Measurements from ENCODE around the gene YJU2.

Gene YJU2

GRCh38 chr19:4246767-4247593 lies at the start of gene YJU2:
TSS of gene YJU2 (plus strand) at chr19:4247080. CDS start at chr19:4247147, 67 bp downstream.
- no peak for TF ChIP-seq GATA2 (IDR thresholded peaks at IDR 0.05; ENCODE audit: low read depth, low read length)
- TF ChIP-seq GATA3 (IDR thresholded peaks at IDR 0.05; ENCODE audit: low read depth, low read length) = no peak

GRCh38 chr19:4197228-4197624 lies 49.7 kb upstream of the YJU2 start:
- TF ChIP-seq GATA2 (IDR thresholded peaks at IDR 0.05; ENCODE audit: low read depth, low read length) = no peak
- no peak for TF ChIP-seq GATA3 (IDR thresholded peaks at IDR 0.05; ENCODE audit: low read depth, low read length)

GRCh38 chr19:4197625-4198466 lies 49.0 kb upstream of the YJU2 start:
- no peak for TF ChIP-seq GATA2 (IDR thresholded peaks at IDR 0.05; ENCODE audit: low read depth, low read length)

GRCh38 chr19:4198467-4199126 lies 48.3 kb upstream of the YJU2 start:
- TF ChIP-seq GATA3 (IDR thresholded peaks at IDR 0.05; ENCODE audit: low read depth, low read length) (no peak), GATA2 (IDR thresholded peaks at IDR 0.05; ENCODE audit: low read depth, low read length) (no peak)

- no peak for TF ChIP-seq GATA2 (IDR thresholded peaks at IDR 0.05; ENCODE audit: low read depth, low read length)
- TF ChIP-seq GATA3 (IDR thresholded peaks at IDR 0.05; ENCODE audit: low read depth, low read length) = no peak
Measured at GRCh38 chr19:4199699-4200293, 47.1 kb upstream of the YJU2 start.

- TF ChIP-seq GATA2 (IDR thresholded peaks at IDR 0.05; ENCODE audit: low read depth, low read length) = no peak
- TF ChIP-seq GATA3 (IDR thresholded peaks at IDR 0.05; ENCODE audit: low read depth, low read length) = no peak
Measured at GRCh38 chr19:4200940-4201542, 45.8 kb upstream of the YJU2 start.

GRCh38 chr19:4201798-4202197 lies 45.1 kb upstream of the YJU2 start:
- no peak for TF ChIP-seq GATA2 (IDR thresholded peaks at IDR 0.05; ENCODE audit: low read depth, low read length)
- no peak for TF ChIP-seq GATA3 (IDR thresholded peaks at IDR 0.05; ENCODE audit: low read depth, low read length)

GRCh38 chr19:4206818-4207484 lies 39.9 kb upstream of the YJU2 start:
- no peak for TF ChIP-seq GATA3 (IDR thresholded peaks at IDR 0.05; ENCODE audit: low read depth, low read length)

GRCh38 chr19:4208385-4209094 lies 38.3 kb upstream of the YJU2 start:
- TF ChIP-seq GATA2 (IDR thresholded peaks at IDR 0.05; ENCODE audit: low read depth, low read length) (no peak), GATA3 (IDR thresholded peaks at IDR 0.05; ENCODE audit: low read depth, low read length) (no peak)

- TF ChIP-seq GATA3 (IDR thresholded peaks at IDR 0.05; ENCODE audit: low read depth, low read length) (no peak), GATA2 (IDR thresholded peaks at IDR 0.05; ENCODE audit: low read depth, low read length) (no peak)
Measured at GRCh38 chr19:4210166-4210731, 36.6 kb upstream of the YJU2 start.

- TF ChIP-seq GATA2 (IDR thresholded peaks at IDR 0.05; ENCODE audit: low read depth, low read length) (no peak), GATA3 (IDR thresholded peaks at IDR 0.05; ENCODE audit: low read depth, low read length) (no peak)
Measured at GRCh38 chr19:4213116-4213515, 33.8 kb upstream of the YJU2 start.

GRCh38 chr19:4215807-4216206 lies 31.1 kb upstream of the YJU2 start:
- TF ChIP-seq GATA3 (IDR thresholded peaks at IDR 0.05; ENCODE audit: low read depth, low read length) (no peak), GATA2 (IDR thresholded peaks at IDR 0.05; ENCODE audit: low read depth, low read length) (no peak)
